RWPE2 (cell line): ENCODE results near the gene GPC4.

Source experiments
- ATAC-seq: fragments of 200-7000 bp; cut with Tn5 transposase; 3 replicates; pipeline ENCODE4 v1.9.1; 2021; ENCODE audit warnings: low read depth
- DNase-seq: peaks from one replicate; pipeline ENCODE4 v3.0.0-alpha.2; 2020; ENCODE audit warnings: low spot score
- H3K27ac ChIP-seq: fragments of 450-650 bp; 2 replicates; pipeline ENCODE4 v1.5.1; 2017; ENCODE audit warnings: mild to moderate bottlenecking; ENCODE audit not compliant: poor library complexity, severe bottlenecking
- H3K27me3 ChIP-seq: fragments of 250-450 bp; sonication (Bioruptor Pico); 2 replicates; pipeline ENCODE4 v1.5.1; 2021; ENCODE audit warnings: mild to moderate bottlenecking, moderate library complexity; ENCODE audit not compliant: insufficient read depth, poor library complexity, severe bottlenecking
- H3K36me3 ChIP-seq: fragments of 250-450 bp; sonication (Bioruptor Pico); 2 replicates; pipeline ENCODE4 v1.5.1; 2020; ENCODE audit warnings: low read depth, mild to moderate bottlenecking, moderate library complexity
- H3K4me1 ChIP-seq: fragments of 250-450 bp; sonication (Bioruptor Pico); 2 replicates; pipeline ENCODE4 v1.5.1; 2021; ENCODE audit warnings: mild to moderate bottlenecking, moderate library complexity; ENCODE audit not compliant: insufficient read depth, poor library complexity, severe bottlenecking
- H3K4me3 ChIP-seq: fragments of 250-450 bp; sonication (Bioruptor Pico); 2 replicates; pipeline ENCODE4 v1.5.1; 2021; ENCODE audit warnings: mild to moderate bottlenecking, moderate library complexity; ENCODE audit not compliant: severe bottlenecking
- H3K9me3 ChIP-seq: fragments of 250-450 bp; sonication (Bioruptor Pico); 2 replicates; pipeline ENCODE4 v1.5.1; 2021; ENCODE audit warnings: mild to moderate bottlenecking, moderate library complexity; ENCODE audit not compliant: severe bottlenecking
- CTCF ChIP-seq: fragments of 450-650 bp; IDR thresholded peaks from one replicate; pipeline ENCODE4 v1.5.1; 2017; ENCODE audit warnings: mild to moderate bottlenecking, moderate library complexity; ENCODE audit not compliant: poor library complexity, severe bottlenecking

The GPC4 gene

GRCh38 chrX:133346026-133346425 is 69.3 kb downstream of the GPC4 start:
- H3K27ac ChIP-seq = no peak overlapping the region
- no peak for TF ChIP-seq CTCF
- DNase-seq = no peak
- no peaks in the 10 kb centered on the region for H3K36me3 ChIP-seq
- H3K9me3 ChIP-seq = no peaks in the 10 kb centered on the region
- no peaks in the 10 kb centered on the region for H3K4me1 ChIP-seq
- H3K4me3 ChIP-seq = no peak overlapping the region
- no peak for ATAC-seq
- H3K27me3 ChIP-seq = no peaks in the 10 kb centered on the region

- H3K4me3 ChIP-seq = no peak overlapping the region
- no peaks in the 10 kb centered on the region for H3K4me1 ChIP-seq
- no peaks in the 10 kb centered on the region for H3K36me3 ChIP-seq
- no peaks in the 10 kb centered on the region for H3K9me3 ChIP-seq
- no peak overlapping the region for H3K27ac ChIP-seq
- ATAC-seq = no peak
- H3K27me3 ChIP-seq = no peaks in the 10 kb centered on the region
- DNase-seq = no peak
- no peak for TF ChIP-seq CTCF
Observed at GRCh38 chrX:133339566-133339965, 75.7 kb downstream of the GPC4 start.

- H3K4me3 ChIP-seq = no peak overlapping the region
- H3K27ac ChIP-seq = no peak overlapping the region
- H3K9me3 ChIP-seq = no peaks in the 10 kb centered on the region
- no peaks in the 10 kb centered on the region for H3K4me1 ChIP-seq
- no peaks in the 10 kb centered on the region for H3K27me3 ChIP-seq
- no peak for TF ChIP-seq CTCF
- no peaks in the 10 kb centered on the region for H3K36me3 ChIP-seq
- DNase-seq (no peak), ATAC-seq (no peak)
Observed at GRCh38 chrX:133337250-133337649, 78.0 kb downstream of the GPC4 start.

DNA sequence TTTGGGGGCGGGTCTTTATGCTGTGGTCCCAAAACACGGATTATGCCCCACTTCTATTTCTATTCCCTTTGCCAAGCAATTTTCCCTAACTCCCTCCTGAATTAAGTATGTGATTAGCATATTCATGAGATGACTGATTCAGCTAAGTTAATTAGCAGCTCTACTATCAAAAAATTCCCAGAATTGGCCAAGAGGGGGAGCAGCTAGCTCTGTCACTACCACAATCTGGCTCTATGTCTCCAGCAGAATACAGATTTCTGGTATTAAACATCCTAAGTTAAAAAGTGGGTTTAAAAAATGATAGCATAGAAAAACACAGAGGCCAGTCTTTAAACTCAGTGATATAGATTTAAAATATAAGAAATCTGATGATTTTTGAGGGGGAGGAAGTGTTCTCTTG is 80.3 kb downstream of the GPC4 start:
- TF ChIP-seq CTCF = peak; percentile 59
- ATAC-seq (no peak), DNase-seq (no peak)

GRCh38 chrX:133333154-133333750 is 82.0 kb downstream of the GPC4 start:
- Histone ChIP-seq H3K27ac (no peak overlapping the region), H3K27me3 (no peaks in the 10 kb centered on the region), H3K4me1 (no peaks in the 10 kb centered on the region), H3K9me3 (no peaks in the 10 kb centered on the region), H3K36me3 (no peaks in the 10 kb centered on the region), H3K4me3 (no peak overlapping the region)
- no peak for TF ChIP-seq CTCF
- ATAC-seq = no peak
- DNase-seq = no peak

More for the DNA sequence above, 80.3 kb downstream of the GPC4 start:
- Histone ChIP-seq H3K9me3 (no peaks in the 10 kb centered on the region), H3K27ac (no peak overlapping the region), H3K4me3 (no peak overlapping the region), H3K4me1 (no peaks in the 10 kb centered on the region), H3K27me3 (no peaks in the 10 kb centered on the region), H3K36me3 (no peaks in the 10 kb centered on the region)
